Endometrial microvascular endothelial cells (primary cell): ENCODE measurements around the gene BZW2. TPM values are rescaled to one million over a fixed set of nuclear protein-coding genes. Genes with fewer than 3 reads are reported as not detected.
"Not testable (repeated sequence)": the region's sequence is repeated elsewhere in the genome, so short reads cannot be mapped to it uniquely, and the experiment has no call there.

Experiments
- in situ Hi-C: cut with HindIII; loops from 2 replicates; pipeline ENCODE4 v1.10.0; 2017; ENCODE audit warnings: low sequenced_read_pairs, low pct_unique_long_range_greater_than_20kb; ENCODE audit errors: inconsistent ontology term
- total RNA-seq: library from RNA; depleted of rRNA; stranded (reverse); fragments of >200 nt; gene quantifications from one replicate; pipeline ENCODE4 v1.2.3, GENCODE V29; 2015; ENCODE audit errors: inconsistent ontology term

BZW2 gene
- total RNA-seq, 1 donor from 2014 or later = 132 TPM

DNA sequence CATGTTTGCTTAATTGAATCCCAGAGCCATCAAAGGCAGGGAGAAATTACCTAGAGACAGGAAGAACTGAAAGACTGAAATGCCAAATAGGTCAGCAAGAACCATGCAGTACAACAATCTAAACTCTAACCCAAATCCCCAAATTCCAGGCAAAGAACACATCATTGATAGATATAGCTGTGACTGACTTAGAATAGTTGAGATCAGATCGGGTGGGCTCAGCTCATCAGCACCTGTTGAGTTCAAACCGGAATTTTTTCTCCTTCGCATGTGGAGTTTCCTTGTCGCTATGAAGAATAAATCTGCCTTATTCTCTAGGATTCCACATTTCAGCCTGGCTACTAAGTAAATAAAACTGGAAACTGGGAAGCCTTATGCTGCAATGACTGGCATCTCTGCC lies 1.8 kb upstream of the BZW2 start:
- in situ Hi-C loops = no loop called here

DNA sequence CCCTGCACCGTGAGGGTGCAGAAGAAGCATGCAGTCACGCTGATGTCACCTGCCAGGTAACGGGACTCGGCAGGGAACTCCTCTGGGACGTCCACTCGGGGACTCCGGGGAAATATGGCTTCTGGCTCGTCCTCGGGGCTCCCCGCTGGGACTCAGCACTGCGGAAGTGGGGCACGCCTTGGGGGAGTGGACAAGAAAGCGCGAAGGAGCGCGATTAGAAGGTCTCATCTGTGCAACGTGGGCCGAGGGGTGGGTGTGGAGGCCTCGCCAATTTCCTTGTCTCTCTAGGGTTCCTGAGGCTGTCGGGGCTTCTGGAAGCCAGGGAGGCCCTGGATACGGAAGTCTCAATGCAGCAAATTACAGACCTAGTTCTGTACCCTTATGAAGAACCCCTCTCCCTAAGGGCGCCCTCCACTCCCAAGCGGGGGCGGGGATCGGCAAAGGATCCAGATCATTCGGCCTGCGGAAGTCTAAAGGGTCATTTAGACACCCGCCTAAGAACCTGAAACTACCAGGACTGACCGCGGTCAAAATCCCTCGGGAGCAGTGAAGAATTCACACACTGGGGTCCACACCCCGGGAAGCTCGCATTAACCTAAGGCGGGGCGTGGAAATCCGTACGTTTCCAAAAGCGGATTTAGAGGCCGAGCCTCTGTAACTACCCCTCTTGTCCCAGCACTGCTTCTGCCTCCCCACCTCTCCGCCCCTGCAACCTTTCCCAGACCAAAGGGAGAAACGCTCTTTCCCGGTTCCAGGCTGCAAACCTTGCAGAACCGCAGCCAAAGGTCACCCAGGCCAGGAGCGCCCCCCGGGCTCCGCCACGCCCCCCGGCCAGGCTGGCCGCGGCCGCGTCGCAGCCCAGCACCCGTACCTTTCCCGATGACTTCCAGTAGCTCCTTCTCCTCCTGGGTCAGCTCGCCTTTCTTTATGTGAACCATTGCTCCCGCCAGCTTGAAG lies 1.1 kb upstream of the BZW2 start:
- in situ Hi-C loops = no loop called here

DNA sequence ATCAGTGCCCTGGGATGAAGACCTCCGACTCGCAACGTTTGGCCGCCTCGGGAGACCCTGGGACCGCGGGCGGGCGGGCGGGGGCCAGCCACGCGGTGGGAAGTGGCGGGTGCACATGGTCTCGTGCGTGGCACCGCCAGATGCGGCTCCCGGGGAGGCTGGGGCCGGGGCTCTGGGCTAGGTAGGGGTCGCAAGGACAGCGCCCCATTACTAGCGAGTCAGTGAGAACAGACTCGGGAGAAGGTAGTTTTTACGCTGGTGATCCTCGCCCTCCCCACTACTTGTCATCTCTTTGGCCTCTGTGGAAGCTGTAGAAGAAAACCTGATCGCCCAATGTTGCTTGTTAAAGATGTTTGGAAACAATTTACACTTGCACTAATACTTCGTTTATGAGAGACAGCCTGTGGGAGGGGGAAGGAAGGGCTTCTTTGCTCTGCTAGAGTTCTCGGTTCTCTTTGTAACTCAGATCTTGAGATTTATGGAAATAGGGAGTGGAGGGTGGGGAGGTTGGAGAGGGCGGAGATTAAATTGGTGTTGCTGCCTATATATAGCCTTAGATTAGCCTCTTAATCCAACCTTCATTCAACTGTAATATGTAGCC lies 591 bp downstream of the BZW2 start:
- in situ Hi-C loops = no loop called here

DNA sequence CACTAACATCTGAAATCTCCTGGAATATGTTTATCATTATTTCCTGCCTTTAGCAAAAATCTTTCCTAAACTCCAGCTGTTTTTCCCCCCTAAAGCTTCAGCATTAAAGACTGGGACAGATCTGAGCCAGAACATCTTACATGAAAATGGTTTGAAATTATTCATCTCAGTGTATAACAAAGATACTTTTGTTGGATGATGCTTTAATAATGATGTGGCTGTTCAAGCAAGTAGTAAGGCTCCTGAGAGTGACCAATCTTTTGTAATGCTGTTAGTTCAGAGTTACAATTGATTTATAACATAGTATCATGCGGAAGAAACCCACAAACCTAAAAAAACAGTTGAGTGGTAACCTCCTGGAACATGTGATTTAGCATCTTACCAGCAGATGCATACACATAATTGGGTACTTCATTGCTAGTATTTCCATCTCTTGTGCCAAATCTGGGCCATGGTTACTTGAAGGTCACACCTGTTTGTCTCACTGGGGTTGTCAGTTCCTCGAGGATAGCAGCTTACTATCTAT lies 1.5 kb downstream of the BZW2 start:
- in situ Hi-C loops = no loop called here

DNA sequence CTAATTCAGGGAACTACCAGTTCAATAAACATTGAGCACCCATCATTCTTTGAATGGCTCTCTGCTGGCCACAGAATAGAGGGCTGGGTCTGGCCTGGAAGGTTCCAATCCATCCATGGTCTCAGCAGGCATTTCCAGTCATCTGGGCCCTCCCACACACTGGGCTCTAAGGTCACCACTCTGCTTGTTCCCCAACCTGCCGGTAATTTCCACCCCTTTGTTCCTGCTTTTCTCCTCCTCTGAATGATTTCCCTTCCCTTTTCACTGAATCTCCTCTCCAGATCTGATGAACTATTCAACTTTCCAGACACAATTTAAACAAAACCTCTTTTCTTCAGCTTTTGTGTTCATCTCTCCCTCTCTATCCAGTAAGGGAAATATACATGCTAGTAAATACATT lies 2.6 kb downstream of the BZW2 start:
- in situ Hi-C loops = no loop called here

GRCh38 chr7:16649196-16649595 lies 3.2 kb downstream of the BZW2 start:
- in situ Hi-C loops = no loop called here

GRCh38 chr7:16650266-16650665 lies 4.3 kb downstream of the BZW2 start:
- in situ Hi-C loops = no loop called here

DNA sequence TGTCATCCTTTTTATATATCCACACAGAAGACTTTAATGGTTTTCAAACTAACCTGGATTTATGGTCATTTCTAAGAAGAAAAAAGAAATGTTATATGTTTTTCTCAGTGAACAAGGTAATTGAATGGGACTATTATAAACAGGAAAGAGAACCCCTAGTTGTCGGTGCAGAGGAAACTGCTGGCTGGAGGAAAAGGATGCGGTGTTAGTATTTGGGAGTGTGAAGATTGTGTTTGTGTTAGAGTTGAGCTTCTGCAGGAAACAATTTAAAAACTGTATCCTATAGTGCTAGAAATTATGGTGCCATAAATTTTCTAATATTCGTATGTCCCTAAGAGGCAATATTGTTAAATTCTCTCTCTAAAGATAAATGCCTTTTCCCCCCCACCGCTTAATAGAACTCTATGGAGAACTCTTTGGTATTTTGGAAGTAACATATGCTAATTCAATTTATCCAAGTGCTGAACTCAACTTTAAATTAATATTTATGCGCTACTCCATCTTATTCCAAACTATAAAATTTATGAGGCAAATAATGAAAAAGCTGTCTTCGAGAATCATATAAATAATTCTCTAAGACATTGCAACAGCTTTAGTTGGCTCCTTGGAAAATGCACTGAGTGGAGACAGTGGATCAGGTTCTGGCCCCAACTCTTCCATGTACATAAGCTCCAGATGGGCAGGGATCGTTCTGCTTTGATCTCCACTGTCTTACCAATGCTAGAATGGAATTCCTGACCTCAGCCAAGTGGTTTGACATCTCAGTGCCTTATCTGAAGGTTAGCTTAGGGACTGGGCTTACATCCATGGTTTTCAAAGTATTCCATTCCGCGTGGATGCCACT lies 5.6 kb downstream of the BZW2 start:
- in situ Hi-C loops = no loop called here

- in situ Hi-C loops = no loop called here
Measured at GRCh38 chr7:16652240-16652583, 6.2 kb downstream of the BZW2 start.

- in situ Hi-C loops = no loop called here
Measured at GRCh38 chr7:16652888-16653287, 6.9 kb downstream of the BZW2 start.

DNA sequence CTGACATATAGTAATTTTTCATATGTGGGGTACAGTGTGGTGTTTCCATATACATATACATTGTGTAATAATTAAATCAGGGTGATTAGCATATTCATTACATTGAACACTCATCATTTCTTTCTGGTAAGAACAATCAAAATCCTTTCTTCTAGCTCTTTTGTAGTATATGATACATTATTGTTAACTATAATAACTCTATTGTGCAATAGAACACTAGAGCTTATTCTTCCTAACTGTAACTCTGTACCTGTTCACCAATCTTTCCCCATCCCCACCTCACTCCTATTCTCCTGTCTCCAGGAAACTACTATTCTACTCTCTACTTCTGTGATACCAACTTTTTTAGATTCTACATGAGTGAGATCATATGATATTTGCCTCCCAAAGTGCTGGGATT lies 9.4 kb downstream of the BZW2 start:
- in situ Hi-C loops = no loop called here

DNA sequence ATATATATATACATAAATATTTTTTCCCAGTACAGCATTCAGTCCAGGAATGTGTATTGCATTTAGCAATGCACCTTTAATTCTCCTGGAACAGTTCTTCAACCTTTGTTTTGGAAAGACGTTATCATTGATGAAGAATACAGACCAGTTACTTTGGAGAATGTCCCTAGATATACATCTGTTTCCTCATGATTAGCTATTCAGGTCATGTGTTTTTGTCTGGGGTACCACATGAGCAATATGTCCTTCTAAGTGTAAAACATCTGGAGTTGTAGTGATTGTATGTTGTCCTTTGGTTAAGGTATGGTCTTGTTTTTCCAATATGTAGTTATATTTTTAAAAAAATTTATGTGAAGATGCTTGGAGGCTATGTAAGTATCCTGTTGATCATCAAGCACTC lies 10.2 kb downstream of the BZW2 start:
- in situ Hi-C loops = no loop called here

DNA sequence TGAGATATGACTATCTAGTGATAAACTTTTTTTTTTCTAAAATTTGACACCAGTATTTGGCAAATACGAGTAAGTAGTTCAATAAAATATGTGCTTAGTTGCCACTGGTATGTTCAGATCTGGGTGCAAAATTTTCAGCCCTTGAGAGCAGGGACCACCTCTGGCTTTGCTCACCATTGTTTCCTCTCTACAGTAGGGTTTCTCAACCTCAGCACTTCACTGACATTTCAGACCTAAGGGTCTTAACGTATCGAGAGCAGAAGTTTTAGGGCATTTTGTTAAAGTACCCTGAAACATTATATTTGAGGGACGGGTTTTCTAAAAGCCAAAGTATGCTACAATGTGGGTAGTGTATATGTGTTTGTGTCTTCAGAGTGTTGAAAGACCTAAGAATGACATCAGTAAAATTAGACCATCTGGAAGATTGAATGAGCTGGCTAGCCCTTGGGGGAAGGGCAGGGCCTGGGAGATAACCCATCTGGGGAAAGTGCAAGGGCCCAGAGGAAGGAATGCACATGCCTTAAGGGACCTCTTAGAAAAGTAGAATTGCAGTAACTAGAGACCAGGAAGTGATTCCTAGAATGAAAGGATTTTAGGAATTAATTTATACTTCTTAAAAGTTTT lies 11.8 kb downstream of the BZW2 start:
- in situ Hi-C loops = no loop called here

DNA sequence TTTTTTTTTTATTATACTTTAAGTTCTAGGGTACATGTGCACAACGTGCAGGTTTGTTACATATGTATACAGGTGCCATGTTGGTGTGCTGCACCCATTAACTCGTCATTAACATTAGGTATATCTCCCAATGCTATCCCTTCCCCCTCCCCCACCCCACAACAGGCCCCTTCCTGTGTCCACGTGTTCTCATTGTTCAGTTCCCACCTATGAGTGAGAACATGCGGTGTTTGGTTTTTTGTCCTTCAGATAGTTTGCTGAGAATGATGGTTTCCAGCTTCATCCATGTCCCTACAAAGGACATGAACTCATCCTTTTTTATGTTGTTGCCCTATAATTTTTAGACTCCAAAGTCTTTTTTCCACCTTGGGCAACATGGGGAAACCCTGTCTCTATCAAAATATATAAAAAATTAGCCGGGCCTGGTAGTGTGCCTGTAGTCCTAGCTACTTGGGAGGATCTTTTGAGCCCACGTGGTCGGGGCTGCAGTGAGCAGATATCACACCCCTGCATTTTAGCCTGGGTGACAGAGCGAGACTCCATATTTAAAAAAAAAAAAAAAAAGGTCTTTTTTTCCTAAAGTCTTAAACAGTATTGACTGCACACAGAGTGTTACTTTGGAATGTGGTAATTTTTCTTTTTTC lies 14.0 kb downstream of the BZW2 start:
- in situ Hi-C loops = not testable (repeated sequence)

- in situ Hi-C loops = no loop called here
Measured at GRCh38 chr7:16660702-16661464, 14.9 kb downstream of the BZW2 start.

GRCh38 chr7:16661924-16662323 lies 15.9 kb downstream of the BZW2 start:
- in situ Hi-C loops = no loop called here

- in situ Hi-C loops = no loop called here
Measured at GRCh38 chr7:16667355-16667754, 21.4 kb downstream of the BZW2 start.
